GM12878 (cell line): Measurements from ENCODE around the gene OR51B4. TPM values are rescaled to one million over a fixed set of nuclear protein-coding genes. Genes with fewer than 3 reads are reported as not detected.

Experiments used
- ATAC-seq: fragments of 200-7000 bp; cut with Tn5 transposase; 3 replicates; pipeline ENCODE4 v1.9.1; 2020; ENCODE audit warnings: mild to moderate bottlenecking, moderate library complexity
- BruUV-seq: library from RNA; stranded (reverse); fragments of 400-500 nt; replicated peaks from 2 replicates; lab custom pipeline; 2021; lab: Mats Ljungman, UMichigan
- CTCF ChIA-PET: fragments of 300-600 bp; sonication (Branson Sonifier 250); formaldehyde crosslinking; extraction: SDS; loops from one replicate; lab custom pipeline; 2021; ENCODE audit warnings: inconsistent platforms; lab: Yijun Ruan, JAX
- POLR2A ChIA-PET: fragments of 350-600 bp; formaldehyde crosslinking; extraction: SDS; loops from one replicate; lab custom pipeline; 2021; ENCODE audit warnings: inconsistent platforms; lab: Charles Lee
- RAD21 ChIA-PET: fragments of 300-600 bp; sonication (Branson Sonifier 250); formaldehyde crosslinking; loops from one replicate; lab custom pipeline; 2023; ENCODE audit warnings: antibody characterized with exemption; ENCODE audit not compliant: unreplicated experiment; lab: Charles Lee
- SMC1A ChIA-PET: fragments of 300-600 bp; sonication (Branson Sonifier 250); formaldehyde crosslinking; loops from one replicate; lab custom pipeline; 2023; ENCODE audit not compliant: unreplicated experiment, uncharacterized antibody; lab: Charles Lee
- DNase-seq: peaks from one replicate; pipeline ENCODE4 v3.0.0-alpha.2; 2011; ENCODE audit warnings: low read depth, low spot score
- FAIRE-seq: peaks from 3 replicates; lab custom pipeline; 2011; peaks lifted over from hg19 to GRCh38; lab: Jason Lieb, UNC
- H2AFZ ChIP-seq: 2 replicates; pipeline ENCODE4 v1.6.0; 2011; ENCODE audit warnings: low read depth, low read length, control low read depth; ENCODE audit not compliant: control insufficient read depth
- H3K27ac ChIP-seq: 2 replicates; pipeline ENCODE4 v1.5.1; 2011; ENCODE audit warnings: control low read depth; ENCODE audit not compliant: control insufficient read depth, insufficient read depth
- H3K27me3 ChIP-seq, 2 experiments: replicated peaks in 1 of 2; 2 replicates each; pipeline versions ENCODE4 v1.6.0 to v1.6.1; 2011; ENCODE audit warnings: low read length in 1 of 2; ENCODE audit not compliant: control insufficient read depth in 2 of 2, insufficient read depth in 2 of 2
- H3K36me3 ChIP-seq, 2 experiments: 2 replicates each; pipeline ENCODE4 v1.5.1; 2011; ENCODE audit warnings: low read length in 1 of 2; ENCODE audit not compliant: control insufficient read depth in 2 of 2, insufficient read depth in 2 of 2
- H3K4me1 ChIP-seq: 2 replicates; pipeline ENCODE4 v1.6.1; 2011; ENCODE audit warnings: mild to moderate bottlenecking, low read length, moderate library complexity, mixed read lengths; ENCODE audit not compliant: control insufficient read depth, insufficient read depth
- H3K4me2 ChIP-seq: 2 replicates; pipeline ENCODE4 v1.6.0; 2011; ENCODE audit warnings: control low read depth; ENCODE audit not compliant: control insufficient read depth, insufficient read depth
- H3K4me3 ChIP-seq: fragments of 200-600 bp; sonication (generic); 2 replicates; pipeline ENCODE4 v1.5.1; 2016
- H3K79me2 ChIP-seq: 2 replicates; pipeline ENCODE4 v1.6.0; 2011; ENCODE audit warnings: low read length; ENCODE audit not compliant: control insufficient read depth, insufficient read depth
- H3K9ac ChIP-seq: 2 replicates; pipeline ENCODE4 v1.8.0; 2011; ENCODE audit warnings: low read length, control low read depth, mixed read lengths; ENCODE audit not compliant: control insufficient read depth, insufficient read depth
- H3K9me3 ChIP-seq: replicated peaks from 3 replicates; pipeline ENCODE4 v1.5.1; 2011; ENCODE audit warnings: mild to moderate bottlenecking, low read length; ENCODE audit not compliant: control insufficient read depth, insufficient read depth
- H4K20me1 ChIP-seq: 2 replicates; pipeline ENCODE4 v1.6.0; 2011; ENCODE audit not compliant: control insufficient read depth, insufficient read depth
- SKIL ChIP-seq: fragments of 450-650 bp; IDR thresholded peaks from 2 replicates; pipeline ENCODE4 v1.6.1; 2017; ENCODE audit warnings: mild to moderate bottlenecking, low read depth, inconsistent platforms; ENCODE audit not compliant: poor library complexity, severe bottlenecking
- WGBS: methylation state at CpG from one replicate; pipeline ENCODE4 v1.1.6; 2016; ENCODE audit warnings: low lambda C conversion rate; ENCODE audit not compliant: insufficient replicate concordance, insufficient coverage; ENCODE audit errors: missing lambda C conversion rate; 5-methylcytosine and 5-hydroxymethylcytosine counted together
- in situ Hi-C: fragments of 300-500 bp; cut with MboI; formaldehyde crosslinking; loops from 9 replicates; pipeline ENCODE4 v1.14.3; 2018; ENCODE audit warnings: mixed read lengths
- intact Hi-C: fragments of 100-400 bp; cut with micrococcal nuclease; formaldehyde crosslinking; loops from one replicate; pipeline ENCODE4 v1.14.2; 2022; ENCODE audit not compliant: unreplicated experiment
- polyA plus RNA-seq, 11 experiments: library from polyadenylated mRNA; depleted of rRNA in 4 of 11; unstranded in 6 of 11; stranded (reverse) in 5 of 11; fragments of >200 nt; fragmentation: Nextera tagmentation in 4 of 11; fragmentation: Illumina TruSeq in 1 of 11; extraction: Ambion mirVana in 4 of 11; extraction: Trizol in 1 of 11; gene quantifications; 1 replicate in 1 of 11; 2 replicates in 10 of 11; pipeline versions ENCODE4 v1.2.1 to v1.2.3, GENCODE V29; 2011 to 2016; ENCODE audit warnings: inconsistent platforms in 2 of 11, missing spikeins in 2 of 11, low read depth in 1 of 11
- total RNA-seq, 4 experiments: library from RNA; depleted of rRNA in 3 of 4; stranded (reverse); fragments of >200 nt in 3 of 4; fragmentation: Illumina TruSeq in 1 of 4; extraction: Trizol in 1 of 4; gene quantifications; 2 replicates each; pipeline versions ENCODE4 v1.2.1 to v1.2.3, GENCODE V29; 2013 to 2021

The OR51B4 gene
- total and polyA plus RNA-seq, 10 of the 15 experiments (the other 5 are each of a cell fraction or from before 2014, with no cell fraction given), result 0.23 to 2.1 TPM; not detected in 8

GRCh38 chr11:5251746-5252145 lies 50.0 kb downstream of the OR51B4 start:
- Histone ChIP-seq H3K4me3 (no peak overlapping the region), H3K4me2 (no peak overlapping the region), H3K9me3 (no peaks in the 10 kb centered on the region), H3K9ac (no peak overlapping the region), H3K27ac (no peak overlapping the region), H2AFZ (no peak overlapping the region), H3K27me3 (peaks cover 0 to 2% of the 10 kb centered on the region in 2 experiments; a peak in 2 of 4 replicates), H4K20me1 (no peaks in the 10 kb centered on the region), H3K4me1 (no peaks in the 10 kb centered on the region), H3K36me3 (no peaks in the 10 kb centered on the region), H3K79me2 (no peaks in the 10 kb centered on the region)
- WGBS, result 4% methylated on average over 2 of the region's 2 CpGs
- BruUV-seq, result no TSS peak
- ChIA-PET RAD21 (no interaction called here), POLR2A (no interaction called here), SMC1A (no interaction called here), CTCF (no interaction called here)
- DNase-seq (no peak), FAIRE-seq (no peak), ATAC-seq (no peak)
- intact Hi-C loops (no loop called here), in situ Hi-C loops (no loop called here)
- no peak for TF ChIP-seq SKIL

Other genes with a start within 250 kb of the OR51B4 start
Only the 7 nearest of the 21 such genes appear.
- not detected in 2 replicates for gene HBD, start 67.5 kb downstream of the OR51B4 start, total RNA-seq (2014; rRNA removed)
- gene HBD, start 67.5 kb downstream of the OR51B4 start, total RNA-seq (2014; rRNA removed; fragmentation: Illumina TruSeq; extraction: Trizol), result not detected in 2 replicates
- not detected in 2 replicates for gene HBD, start 67.5 kb downstream of the OR51B4 start, total RNA-seq (2021)
- gene HBD, start 67.5 kb downstream of the OR51B4 start, polyA plus RNA-seq (2011; rRNA removed), result not detected in 2 replicates
- gene HBD, start 67.5 kb downstream of the OR51B4 start, polyA plus RNA-seq (2014; fragmentation: Illumina TruSeq; extraction: Trizol), result not detected in 2 replicates
- under 1 TPM; 0.11 to 0.32 TPM for gene HBD, start 67.5 kb downstream of the OR51B4 start, polyA plus RNA-seq (2014; fragmentation: Nextera tagmentation; extraction: Ambion mirVana)
- gene HBD, start 67.5 kb downstream of the OR51B4 start, polyA plus RNA-seq (2014; rRNA removed), result not detected in 2 replicates
- gene HBD, start 67.5 kb downstream of the OR51B4 start, polyA plus RNA-seq (2016; fragmentation: Nextera tagmentation; extraction: Ambion mirVana), result not detected
- gene HBG1, start 52.1 kb downstream of the OR51B4 start, total RNA-seq (2014; rRNA removed), result 1.1 TPM in 1 of 2 replicates, not detected in the other
- not detected in 2 replicates for gene HBG1, start 52.1 kb downstream of the OR51B4 start, total RNA-seq (2014; rRNA removed; fragmentation: Illumina TruSeq; extraction: Trizol)
- gene HBG1, start 52.1 kb downstream of the OR51B4 start, total RNA-seq (2021), result 1.9 and 2.2 TPM in 2 replicates
- gene HBG1, start 52.1 kb downstream of the OR51B4 start, polyA plus RNA-seq (2011; rRNA removed), result 0.49 and 1.0 TPM in 2 replicates
- not detected in 2 replicates for gene HBG1, start 52.1 kb downstream of the OR51B4 start, polyA plus RNA-seq (2014; fragmentation: Illumina TruSeq; extraction: Trizol)
- 1 to 10 TPM in 1 of 2 experiments, under 1 TPM in 1; 0.84 to 1.9 TPM for gene HBG1, start 52.1 kb downstream of the OR51B4 start, polyA plus RNA-seq (2014; fragmentation: Nextera tagmentation; extraction: Ambion mirVana)
- gene HBG1, start 52.1 kb downstream of the OR51B4 start, polyA plus RNA-seq (2014; rRNA removed), result 2.3 TPM in 1 of 2 replicates, not detected in the other
- not detected for gene HBG1, start 52.1 kb downstream of the OR51B4 start, polyA plus RNA-seq (2016; fragmentation: Nextera tagmentation; extraction: Ambion mirVana)
- not detected in 2 replicates for gene HBG2, start 47.2 kb downstream of the OR51B4 start, total RNA-seq (2014; rRNA removed)
- not detected in 2 replicates for gene HBG2, start 47.2 kb downstream of the OR51B4 start, total RNA-seq (2014; rRNA removed; fragmentation: Illumina TruSeq; extraction: Trizol)
- gene HBG2, start 47.2 kb downstream of the OR51B4 start, total RNA-seq (2021), result 4.5 and 8.3 TPM in 2 replicates
- gene HBG2, start 47.2 kb downstream of the OR51B4 start, polyA plus RNA-seq (2011; rRNA removed), result 1.4 and 2.2 TPM in 2 replicates
- gene HBG2, start 47.2 kb downstream of the OR51B4 start, polyA plus RNA-seq (2014; fragmentation: Illumina TruSeq; extraction: Trizol), result not detected in 2 replicates
- gene HBG2, start 47.2 kb downstream of the OR51B4 start, polyA plus RNA-seq (2014; fragmentation: Nextera tagmentation; extraction: Ambion mirVana), result 1 to 10 TPM; 2.9 to 7.2 TPM
- gene HBG2, start 47.2 kb downstream of the OR51B4 start, polyA plus RNA-seq (2014; rRNA removed), result 0.25 and 1.1 TPM in 2 replicates
- gene HBG2, start 47.2 kb downstream of the OR51B4 start, polyA plus RNA-seq (2016; fragmentation: Nextera tagmentation; extraction: Ambion mirVana), result not detected
- 0.33 TPM in 1 of 2 replicates, not detected in the other for gene HBE1, start 32.0 kb downstream of the OR51B4 start, total RNA-seq (2014; rRNA removed)
- not detected in 2 replicates for gene HBE1, start 32.0 kb downstream of the OR51B4 start, total RNA-seq (2014; rRNA removed; fragmentation: Illumina TruSeq; extraction: Trizol)
- 0.82 and 2.7 TPM in 2 replicates for gene HBE1, start 32.0 kb downstream of the OR51B4 start, total RNA-seq (2021)
- gene HBE1, start 32.0 kb downstream of the OR51B4 start, polyA plus RNA-seq (2011; rRNA removed), result 1.9 and 2.3 TPM in 2 replicates
- gene HBE1, start 32.0 kb downstream of the OR51B4 start, polyA plus RNA-seq (2014; fragmentation: Illumina TruSeq; extraction: Trizol), result not detected in 2 replicates
- gene HBE1, start 32.0 kb downstream of the OR51B4 start, polyA plus RNA-seq (2014; fragmentation: Nextera tagmentation; extraction: Ambion mirVana), result under 1 TPM; 0.13 to 0.62 TPM
- gene HBE1, start 32.0 kb downstream of the OR51B4 start, polyA plus RNA-seq (2014; rRNA removed), result 0.59 TPM in 1 of 2 replicates, not detected in the other
- not detected for gene HBE1, start 32.0 kb downstream of the OR51B4 start, polyA plus RNA-seq (2016; fragmentation: Nextera tagmentation; extraction: Ambion mirVana)
- not detected in 2 replicates for gene OR51B2, start 22.4 kb upstream of the OR51B4 start, total RNA-seq (2014; rRNA removed)
- not detected in 2 replicates for gene OR51B2, start 22.4 kb upstream of the OR51B4 start, total RNA-seq (2014; rRNA removed; fragmentation: Illumina TruSeq; extraction: Trizol)
- gene OR51B2, start 22.4 kb upstream of the OR51B4 start, total RNA-seq (2021), result not detected in 2 replicates
- 0.22 and 0.29 TPM in 2 replicates for gene OR51B2, start 22.4 kb upstream of the OR51B4 start, polyA plus RNA-seq (2011; rRNA removed)
- not detected in 2 replicates for gene OR51B2, start 22.4 kb upstream of the OR51B4 start, polyA plus RNA-seq (2014; fragmentation: Illumina TruSeq; extraction: Trizol)
- gene OR51B2, start 22.4 kb upstream of the OR51B4 start, polyA plus RNA-seq (2014; fragmentation: Nextera tagmentation; extraction: Ambion mirVana), result not detected
- gene OR51B2, start 22.4 kb upstream of the OR51B4 start, polyA plus RNA-seq (2014; rRNA removed), result not detected in 2 replicates
- not detected for gene OR51B2, start 22.4 kb upstream of the OR51B4 start, polyA plus RNA-seq (2016; fragmentation: Nextera tagmentation; extraction: Ambion mirVana)
- gene OR51B5, start 41.6 kb upstream of the OR51B4 start, total RNA-seq (2014; rRNA removed), result 0.17 TPM in 1 of 2 replicates, not detected in the other
- gene OR51B5, start 41.6 kb upstream of the OR51B4 start, total RNA-seq (2014; rRNA removed; fragmentation: Illumina TruSeq; extraction: Trizol), result not detected in 2 replicates
- gene OR51B5, start 41.6 kb upstream of the OR51B4 start, total RNA-seq (2021), result 0.18 TPM in 1 of 2 replicates, not detected in the other
- 2.1 and 2.5 TPM in 2 replicates for gene OR51B5, start 41.6 kb upstream of the OR51B4 start, polyA plus RNA-seq (2011; rRNA removed)
- gene OR51B5, start 41.6 kb upstream of the OR51B4 start, polyA plus RNA-seq (2014; fragmentation: Illumina TruSeq; extraction: Trizol), result not detected in 2 replicates
- under 1 TPM in 1 of 2 experiments, not detected in 1; 0.04 TPM for gene OR51B5, start 41.6 kb upstream of the OR51B4 start, polyA plus RNA-seq (2014; fragmentation: Nextera tagmentation; extraction: Ambion mirVana)
- gene OR51B5, start 41.6 kb upstream of the OR51B4 start, polyA plus RNA-seq (2014; rRNA removed), result not detected in 2 replicates
- not detected for gene OR51B5, start 41.6 kb upstream of the OR51B4 start, polyA plus RNA-seq (2016; fragmentation: Nextera tagmentation; extraction: Ambion mirVana)
- gene OR51B6, start 49.6 kb upstream of the OR51B4 start, total RNA-seq (2014; rRNA removed), result 0.17 TPM in 1 of 2 replicates, not detected in the other
- not detected in 2 replicates for gene OR51B6, start 49.6 kb upstream of the OR51B4 start, total RNA-seq (2014; rRNA removed; fragmentation: Illumina TruSeq; extraction: Trizol)
- not detected in 2 replicates for gene OR51B6, start 49.6 kb upstream of the OR51B4 start, total RNA-seq (2021)
- not detected in 2 replicates for gene OR51B6, start 49.6 kb upstream of the OR51B4 start, polyA plus RNA-seq (2011; rRNA removed)
- gene OR51B6, start 49.6 kb upstream of the OR51B4 start, polyA plus RNA-seq (2014; fragmentation: Illumina TruSeq; extraction: Trizol), result not detected in 2 replicates
- gene OR51B6, start 49.6 kb upstream of the OR51B4 start, polyA plus RNA-seq (2014; fragmentation: Nextera tagmentation; extraction: Ambion mirVana), result not detected
- gene OR51B6, start 49.6 kb upstream of the OR51B4 start, polyA plus RNA-seq (2014; rRNA removed), result not detected in 2 replicates
- not detected for gene OR51B6, start 49.6 kb upstream of the OR51B4 start, polyA plus RNA-seq (2016; fragmentation: Nextera tagmentation; extraction: Ambion mirVana)